Measurements from ENCODE around the gene MNAT1. TPM values are rescaled to one million over a fixed set of nuclear protein-coding genes. Genes with fewer than 3 reads are reported as not detected.
"Not testable (repeated sequence)": the region's sequence is repeated elsewhere in the genome, so short reads cannot be mapped to it uniquely, and the experiment has no call there.

Gene MNAT1
- polyA plus RNA-seq, 3 donors, result 10.6 to 28.0 (median 27.5) TPM

DNA sequence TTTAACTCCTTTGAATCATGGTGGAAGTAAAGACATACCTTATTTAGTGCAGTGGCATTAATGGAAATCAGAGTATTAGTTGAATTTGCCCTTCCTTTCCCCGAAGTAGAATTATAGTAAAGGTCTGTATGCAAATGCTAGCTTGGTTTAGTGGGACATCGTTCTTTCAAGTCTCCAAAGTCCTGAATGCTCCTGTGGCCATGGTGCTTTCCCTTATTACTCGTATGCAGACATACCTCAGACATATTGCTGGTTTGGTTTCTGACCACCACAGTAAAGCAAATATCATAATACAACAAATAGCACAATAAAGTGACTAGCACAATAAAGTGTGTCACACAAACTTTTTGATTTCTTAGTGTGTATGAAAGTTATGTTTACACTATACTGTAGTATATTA, 52.3 kb downstream of the MNAT1 start:
- 91 to 97% (median 95%) methylated on average over 3 of the region's 3 CpGs for WGBS, 3 donors
- no peak overlapping the region for H3K27ac ChIP-seq (ENCODE audit: low read depth, low read length)

DNA sequence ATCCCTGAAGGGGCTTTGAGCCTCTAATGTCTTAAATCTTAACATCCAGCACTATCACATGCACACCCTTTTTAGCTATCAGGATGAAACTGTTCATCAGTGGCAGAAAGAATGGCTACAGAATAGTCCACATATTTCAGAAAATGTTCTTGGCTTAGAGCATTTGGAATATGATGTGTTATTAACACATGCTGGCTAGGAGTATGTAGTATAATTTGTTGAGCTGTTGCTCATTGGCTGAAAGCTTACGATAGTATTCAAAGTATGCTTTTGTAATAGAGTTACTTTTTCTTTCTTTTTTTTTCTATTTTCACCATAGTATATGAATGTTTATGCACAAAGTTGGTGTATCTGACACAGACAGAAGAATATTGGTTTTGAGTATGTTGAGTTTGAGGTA, 55.1 kb downstream of the MNAT1 start:
- no peak overlapping the region for H3K27ac ChIP-seq (ENCODE audit: low read depth, low read length)
- 94 to 100% (median 97%) methylated on average over 1 of the region's 1 CpG for WGBS, 3 donors

DNA sequence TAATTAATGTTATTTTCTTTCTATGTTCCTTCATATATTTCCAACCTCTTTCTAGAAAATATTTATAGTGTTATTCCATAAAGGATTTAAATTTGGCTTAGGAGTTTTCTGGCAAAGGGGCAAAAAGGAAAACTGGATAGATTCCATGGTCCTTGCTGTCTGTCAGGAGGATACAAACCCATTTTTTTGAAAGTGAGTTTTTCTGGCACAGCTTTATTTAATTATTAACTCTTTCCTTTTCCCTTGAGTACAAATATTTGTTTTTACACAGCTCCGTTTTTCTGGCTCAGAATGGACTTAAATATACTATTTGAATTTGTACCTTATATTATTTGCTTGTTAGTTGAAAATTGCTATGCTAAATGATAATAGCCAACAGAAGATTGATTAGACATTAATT, 56.3 kb downstream of the MNAT1 start:
- WGBS, 3 donors, result 30 to 88% (median 69%) methylated on average over 1 of the region's 1 CpG
- H3K27ac ChIP-seq (ENCODE audit: low read depth, low read length), result no peak overlapping the region

DNA sequence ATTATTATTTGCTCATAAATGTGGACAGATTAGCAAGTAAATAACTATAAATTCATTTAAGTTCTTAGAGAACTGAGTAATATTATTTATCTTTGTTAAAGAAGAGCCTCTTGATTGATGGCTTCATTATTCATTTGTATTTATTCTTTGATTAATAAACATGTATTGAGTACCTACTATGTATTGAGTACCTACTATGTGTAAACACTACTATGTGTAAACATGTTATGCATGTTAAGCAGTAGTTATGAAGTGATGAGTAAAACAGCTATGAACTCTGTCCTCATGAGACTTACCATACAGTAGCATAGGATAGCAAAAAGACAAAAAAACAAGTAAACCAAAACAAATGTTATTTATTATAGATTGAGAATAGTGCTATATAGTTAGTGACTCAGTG, 61.9 kb downstream of the MNAT1 start:
- H3K27ac ChIP-seq (ENCODE audit: low read depth, low read length), result no peak overlapping the region

DNA sequence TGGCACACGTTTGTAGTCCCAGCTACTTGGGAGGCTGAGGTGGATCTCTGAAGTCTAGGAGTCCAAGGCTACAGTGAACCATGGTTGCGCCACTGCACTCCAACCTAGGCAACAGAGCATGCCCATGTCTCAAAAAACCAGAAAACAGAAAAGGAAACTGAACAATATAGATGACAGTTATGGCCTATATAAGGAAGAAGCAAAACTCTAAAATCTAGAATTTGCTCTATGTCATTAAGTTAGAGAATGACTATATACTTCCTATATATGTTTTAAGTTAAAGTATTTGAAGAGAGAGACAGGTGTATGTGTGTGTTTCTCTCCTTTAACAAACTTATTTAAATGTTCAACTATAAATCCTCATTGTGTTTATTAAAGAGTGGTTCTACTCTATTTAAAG, 65.8 kb downstream of the MNAT1 start:
- 97 to 98% (median 98%) methylated on average over 2 of the region's 2 CpGs for WGBS, 3 donors
- H3K27ac ChIP-seq (ENCODE audit: low read depth, low read length), result no peak overlapping the region

DNA sequence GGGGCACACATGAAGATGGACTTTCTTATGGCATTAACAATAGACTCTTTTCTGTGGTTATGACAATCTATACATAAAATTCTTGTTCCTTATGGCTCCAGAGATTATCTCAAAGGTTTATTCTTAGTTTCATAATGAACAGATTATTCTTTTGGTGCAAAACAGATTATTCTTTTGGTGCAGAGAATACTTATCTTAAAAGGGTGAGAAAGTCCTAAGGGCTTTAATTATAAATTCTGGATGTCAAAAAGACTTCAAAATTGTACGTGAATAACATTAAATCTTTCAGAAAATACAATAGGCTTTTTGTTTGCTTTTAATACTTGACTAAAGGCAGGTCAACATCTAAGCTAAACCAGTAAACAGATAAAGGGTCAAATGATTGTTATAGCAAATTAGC, 69.3 kb downstream of the MNAT1 start:
- 50 to 95% (median 85%) methylated on average over 1 of the region's 1 CpG for WGBS, 3 donors
- no peak overlapping the region for H3K27ac ChIP-seq (ENCODE audit: low read depth, low read length)

DNA sequence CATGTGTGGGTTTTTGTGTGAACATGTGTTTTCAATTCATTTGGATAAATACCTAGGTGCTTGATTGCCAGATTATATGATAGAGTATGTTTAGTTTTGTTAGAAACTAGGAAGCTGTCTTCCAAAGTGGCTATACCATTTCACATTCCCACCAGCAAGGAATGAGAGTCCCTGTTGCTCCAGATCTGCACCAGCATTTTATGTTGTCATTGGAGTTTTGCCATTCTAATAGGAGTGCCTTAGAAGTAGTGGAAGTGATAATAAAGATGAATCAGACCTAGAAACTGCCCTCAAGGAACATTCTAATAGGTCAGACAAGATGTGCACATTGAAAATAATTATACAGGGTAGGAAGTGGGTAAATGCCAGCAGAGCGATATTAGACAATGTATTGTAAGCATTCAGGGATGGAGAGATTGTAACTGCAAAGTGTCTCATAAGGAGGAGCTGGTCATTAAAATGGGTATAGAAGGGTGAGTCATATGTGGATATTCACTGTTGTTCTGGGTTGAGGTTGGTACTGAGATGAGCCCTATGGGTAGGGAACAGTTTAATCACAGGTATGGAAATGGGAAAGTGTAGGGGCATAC, 71.4 kb downstream of the MNAT1 start:
- H3K27ac ChIP-seq (ENCODE audit: low read depth, low read length), result no peak overlapping the region
- 97 to 100% (median 99%) methylated on average over 1 of the region's 1 CpG for WGBS, 3 donors

DNA sequence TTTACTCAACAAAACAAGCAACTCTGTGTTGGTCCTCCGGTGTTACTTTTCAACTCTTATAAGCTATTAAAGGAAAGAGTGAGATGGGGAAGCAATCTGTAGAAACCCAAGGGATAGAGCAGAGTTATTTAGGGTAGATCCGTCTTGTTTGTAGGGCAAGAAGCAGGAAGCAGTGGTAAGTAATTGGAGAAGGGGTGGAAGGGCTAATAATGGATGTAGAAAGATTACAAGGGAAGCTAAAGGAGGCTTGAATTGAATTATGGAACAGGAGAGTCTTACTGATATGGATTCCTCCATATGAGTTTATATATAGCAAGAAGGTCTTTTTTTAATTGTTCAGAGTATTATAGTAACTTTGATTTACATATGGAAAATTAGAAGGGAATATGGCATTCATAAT, 72.7 kb downstream of the MNAT1 start:
- WGBS, 3 donors, result 79 to 92% (median 83%) methylated on average over 2 of the region's 2 CpGs

DNA sequence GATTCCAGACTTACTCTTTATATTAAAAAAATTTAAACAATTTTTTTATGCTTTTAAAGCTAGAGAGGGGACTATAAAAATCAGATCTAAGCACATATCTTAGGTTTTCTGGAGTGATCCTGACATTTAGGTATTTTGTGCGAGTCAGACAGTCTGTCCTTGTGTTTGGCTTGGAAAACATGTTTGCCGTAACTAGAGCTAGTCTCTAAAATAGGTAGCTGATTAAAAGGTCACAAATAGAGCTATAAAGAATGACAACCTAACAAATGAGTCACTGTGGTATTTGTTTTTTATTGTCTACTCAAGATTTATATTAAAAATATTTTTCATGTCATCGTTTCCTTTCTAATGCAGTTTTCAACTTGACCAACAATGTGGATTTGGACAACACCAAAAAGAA, 73.4 kb downstream of the MNAT1 start:
- WGBS, 3 donors, result 98% methylated on average over 3 of the region's 3 CpGs
- H3K27ac ChIP-seq (ENCODE audit: low read depth, low read length), result no peak overlapping the region

More for the DNA sequence above, 72.7 kb downstream of the MNAT1 start:
- H3K27ac ChIP-seq (ENCODE audit: low read depth, low read length), result no peak overlapping the region

DNA sequence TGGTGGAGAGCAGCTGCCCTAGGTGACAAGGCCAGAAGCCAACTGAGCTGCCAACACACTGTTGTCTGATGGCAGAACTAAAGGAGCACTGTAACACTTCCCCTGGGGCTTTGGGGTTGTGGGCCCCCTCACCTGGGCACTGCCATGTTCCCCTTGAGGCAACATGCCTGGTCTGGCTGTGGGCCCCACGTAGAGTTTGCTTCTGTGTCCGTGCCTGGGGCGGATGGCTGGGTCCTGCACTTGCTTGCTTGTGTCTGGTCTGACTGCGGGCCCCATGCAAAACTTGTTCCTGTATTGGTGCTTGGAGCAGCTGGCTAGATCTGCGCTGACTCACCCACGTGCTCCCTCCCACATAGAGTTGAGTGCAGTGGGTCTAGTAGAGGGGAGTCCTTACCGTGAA, 78.4 kb downstream of the MNAT1 start:
- 96 to 100% (median 96%) methylated on average over 7 of the region's 7 CpGs for WGBS, 3 donors
- H3K27ac ChIP-seq (ENCODE audit: low read depth, low read length), result no peak overlapping the region

DNA sequence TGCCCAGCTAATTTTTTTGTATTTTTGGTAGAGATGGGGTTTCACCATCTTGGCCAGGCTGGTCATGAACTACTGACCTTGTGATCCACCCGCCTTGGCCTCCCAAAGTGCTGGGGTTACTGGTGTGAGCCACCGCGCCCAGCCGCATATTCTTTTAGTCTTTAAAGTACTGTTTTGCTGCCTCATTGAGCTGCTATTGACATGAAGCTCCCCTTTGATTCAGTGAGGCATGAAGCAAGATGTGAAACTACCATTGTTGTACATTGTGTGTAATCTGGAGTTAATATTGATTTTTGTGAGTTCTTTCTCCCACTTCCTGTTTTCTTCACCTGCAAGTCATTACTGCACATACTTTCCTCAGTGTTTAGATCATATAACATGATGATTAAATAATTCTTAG, 80.8 kb downstream of the MNAT1 start:
- H3K27ac ChIP-seq (ENCODE audit: low read depth, low read length), result no peak overlapping the region
- 90 to 98% (median 95%) methylated on average over 4 of the region's 4 CpGs for WGBS, 3 donors

DNA sequence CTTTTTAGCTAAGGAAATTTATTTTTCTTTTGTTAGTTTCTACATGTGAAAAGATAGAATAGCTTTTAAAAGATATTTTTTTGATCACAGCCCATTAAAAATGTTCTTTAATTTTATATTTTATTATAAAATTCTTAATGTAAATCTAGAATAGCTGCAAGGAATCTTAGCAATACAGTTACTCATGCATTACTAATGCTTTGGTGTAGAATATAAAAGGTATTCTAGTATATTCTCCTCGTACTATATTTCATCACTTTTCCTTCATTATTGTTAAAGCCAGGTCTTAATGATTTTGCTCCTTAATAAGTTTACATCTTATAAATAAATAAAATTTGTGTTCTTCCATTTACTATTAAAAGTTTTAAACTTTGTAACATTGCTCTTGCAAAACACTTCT, 82.6 kb downstream of the MNAT1 start:
- H3K27ac ChIP-seq (ENCODE audit: low read depth, low read length), result no peak overlapping the region
- 93 to 100% (median 97%) methylated on average over 1 of the region's 1 CpG for WGBS, 3 donors

DNA sequence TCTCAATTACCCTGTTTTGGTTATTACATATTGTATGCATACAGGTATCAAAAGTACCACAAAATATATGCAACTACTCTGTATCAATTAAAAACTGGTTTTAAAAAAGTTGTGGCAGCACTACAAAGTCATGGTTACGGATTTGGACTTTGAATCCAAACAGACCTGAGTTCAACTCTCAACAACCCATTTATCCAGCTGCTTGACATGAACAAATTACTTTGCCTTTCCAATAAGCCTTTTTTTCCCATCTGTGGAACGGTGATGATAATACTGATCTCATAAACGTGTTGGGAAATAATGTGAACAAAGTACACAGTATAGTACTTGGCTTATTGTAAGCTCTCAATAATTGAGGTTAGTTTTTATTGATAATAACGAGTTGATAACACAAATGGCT, 85.0 kb downstream of the MNAT1 start:
- H3K27ac ChIP-seq (ENCODE audit: low read depth, low read length), result no peak overlapping the region
- 52 to 90% (median 87%) methylated on average over 4 of the region's 4 CpGs for WGBS, 3 donors

DNA sequence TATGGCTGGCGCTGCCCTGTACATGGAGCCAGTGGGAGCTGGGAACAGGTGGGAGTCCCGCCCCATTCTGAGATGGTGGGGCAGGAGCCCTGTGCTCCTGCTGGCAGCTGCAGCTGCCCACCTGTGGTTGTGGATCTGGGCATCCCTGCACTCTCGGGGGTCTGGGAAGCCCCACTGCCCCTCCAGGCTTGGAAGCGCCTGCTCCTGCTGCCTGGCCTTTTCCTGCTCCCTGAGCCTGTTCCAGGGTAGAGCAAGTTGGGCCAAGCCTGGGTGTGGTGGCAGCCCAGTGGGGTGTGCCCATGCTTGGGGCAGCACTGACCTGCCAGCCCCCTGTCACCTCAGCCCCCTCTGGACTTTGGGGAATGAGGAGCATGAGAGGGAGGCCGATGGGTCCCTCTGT, 104.0 kb downstream of the MNAT1 start:
- H3K27ac ChIP-seq (ENCODE audit: low read depth, low read length), result no peak overlapping the region
- 93 to 98% (median 98%) methylated on average over 5 of the region's 5 CpGs for WGBS, 3 donors

DNA sequence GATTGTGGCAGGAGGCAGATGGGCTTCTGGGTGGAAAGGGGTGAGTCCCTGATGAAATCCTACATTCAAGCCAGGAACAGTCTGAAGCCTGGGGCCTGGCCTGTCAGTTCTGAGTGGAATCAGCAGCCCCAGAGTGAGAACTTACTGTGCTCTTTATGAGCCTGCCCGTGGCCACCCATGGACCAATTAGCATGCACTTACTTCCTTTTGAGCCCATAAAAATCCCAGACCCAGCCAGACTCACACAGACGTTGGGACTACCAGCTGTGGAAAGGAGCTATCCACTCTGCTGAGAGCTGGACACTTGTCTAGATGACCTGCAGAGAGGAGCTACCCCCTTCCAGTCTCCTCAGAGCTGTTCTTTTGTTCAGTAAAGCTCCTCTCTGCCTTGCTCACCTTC, 104.5 kb downstream of the MNAT1 start:
- no peak overlapping the region for H3K27ac ChIP-seq (ENCODE audit: low read depth, low read length)
- WGBS, 3 donors, result 76 to 80% (median 76%) methylated on average over 2 of the region's 2 CpGs

DNA sequence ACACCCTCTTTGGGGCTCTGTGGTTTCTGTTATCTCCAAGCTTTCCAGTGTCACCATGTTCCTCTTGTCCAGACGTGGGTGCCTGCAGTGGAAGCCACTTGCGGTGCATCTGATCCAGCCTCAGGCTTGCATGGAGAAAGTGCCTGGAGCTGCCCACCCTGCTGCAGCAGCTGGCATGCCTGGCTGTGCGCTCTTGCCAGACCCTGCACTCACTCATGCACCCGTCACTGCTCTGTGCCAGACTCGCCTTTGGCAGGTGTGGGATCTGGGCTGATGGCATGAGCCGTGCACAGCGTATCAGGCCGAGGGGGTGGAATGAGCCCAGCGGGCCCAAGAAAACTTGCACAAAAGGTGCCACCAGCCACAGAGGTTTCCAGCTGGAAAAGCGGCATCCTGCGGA, 105.1 kb downstream of the MNAT1 start:
- WGBS, 3 donors, result 97 to 98% (median 97%) methylated on average over 11 of the region's 11 CpGs
- H3K27ac ChIP-seq (ENCODE audit: low read depth, low read length), result no peak overlapping the region

DNA sequence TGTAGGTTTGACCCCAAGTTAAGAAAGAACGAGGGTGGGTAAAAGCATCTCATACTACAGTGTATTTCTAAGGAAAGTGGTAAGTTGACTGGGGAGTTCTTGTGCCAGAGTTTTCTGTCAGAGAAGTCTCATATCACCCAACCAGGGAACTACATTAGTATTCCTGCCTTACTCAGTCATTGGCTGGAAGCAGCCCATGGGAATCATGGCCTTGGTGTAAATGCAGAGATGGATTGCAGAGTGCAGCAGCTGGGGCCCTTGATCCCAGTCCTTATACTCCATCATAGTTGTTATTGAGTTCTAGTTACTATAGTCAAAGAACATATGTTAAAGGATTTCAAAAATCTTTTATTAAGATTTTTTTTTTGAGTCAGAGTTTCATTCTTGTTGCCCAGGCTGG, 105.8 kb downstream of the MNAT1 start:
- 95 to 97% (median 97%) methylated on average over 1 of the region's 1 CpG for WGBS, 3 donors
- no peak overlapping the region for H3K27ac ChIP-seq (ENCODE audit: low read depth, low read length)

DNA sequence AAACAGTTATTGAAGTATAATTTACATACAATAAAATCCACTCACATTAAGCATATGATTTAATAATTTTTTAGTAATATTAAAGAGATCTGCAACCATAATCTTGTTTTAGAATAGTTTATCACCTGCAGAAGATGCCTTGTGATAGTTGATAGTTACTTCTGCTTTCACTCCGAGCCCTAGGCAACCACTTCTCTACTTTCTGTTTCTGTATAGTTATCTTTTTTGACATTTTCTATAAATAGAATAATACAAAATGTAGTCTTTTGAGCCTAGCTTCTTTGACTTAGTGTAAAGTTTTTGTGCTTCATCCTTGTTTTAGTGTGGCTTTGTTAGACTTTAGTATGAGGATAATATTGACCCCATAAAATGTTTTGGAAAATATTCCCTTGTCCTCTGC, 111.0 kb downstream of the MNAT1 start:
- H3K27ac ChIP-seq (ENCODE audit: low read depth, low read length), result no peak overlapping the region
- 18 to 90% (median 44%) methylated on average over 1 of the region's 1 CpG for WGBS, 3 donors

DNA sequence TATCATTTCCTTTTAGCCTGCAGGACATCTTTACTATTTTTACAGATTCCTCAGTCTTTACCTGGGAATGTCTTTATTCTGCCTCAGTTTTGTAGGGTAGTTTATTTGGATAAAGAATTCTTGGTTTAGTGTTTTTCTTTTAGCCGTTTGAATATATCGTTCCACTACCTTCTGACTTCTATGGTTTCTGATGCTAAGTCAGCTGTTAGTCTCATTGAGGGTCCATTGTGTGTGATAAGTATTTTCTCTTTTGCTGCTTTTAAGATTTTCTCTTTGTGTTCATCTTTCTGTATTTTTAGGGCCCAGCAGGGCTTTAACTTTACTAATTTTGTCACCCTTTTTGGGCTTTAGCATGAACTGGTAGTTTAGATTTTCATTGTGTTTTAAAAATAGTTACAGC, 113.5 kb downstream of the MNAT1 start:
- WGBS, 3 donors, result 94 to 99% (median 97%) methylated on average over 2 of the region's 2 CpGs

DNA sequence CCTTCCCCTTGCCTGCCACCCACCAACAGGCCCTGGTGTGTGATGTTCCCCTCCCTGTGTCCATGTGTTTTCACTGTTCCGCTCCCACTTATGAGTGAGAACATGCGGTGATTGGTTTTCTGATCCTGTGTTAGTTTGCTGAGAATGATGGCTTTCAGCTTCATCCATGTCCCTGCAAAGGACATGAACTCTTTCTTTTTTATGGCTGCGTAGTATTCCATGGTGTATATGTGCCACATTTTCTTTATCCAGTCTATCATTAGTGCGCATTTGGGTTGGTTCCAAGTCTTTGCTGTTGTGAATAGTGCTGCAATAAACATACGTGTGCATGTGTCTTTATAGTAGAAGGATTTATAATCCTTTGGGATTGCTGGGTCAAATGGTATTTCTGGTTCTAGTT, 117.1 kb downstream of the MNAT1 start:
- not testable (repeated sequence) for H3K27ac ChIP-seq (ENCODE audit: low read depth, low read length)
- 96 to 98% (median 98%) methylated on average over 5 of the region's 5 CpGs for WGBS, 3 donors

More for the DNA sequence above, 113.5 kb downstream of the MNAT1 start:
- no peak overlapping the region for H3K27ac ChIP-seq (ENCODE audit: low read depth, low read length)

DNA sequence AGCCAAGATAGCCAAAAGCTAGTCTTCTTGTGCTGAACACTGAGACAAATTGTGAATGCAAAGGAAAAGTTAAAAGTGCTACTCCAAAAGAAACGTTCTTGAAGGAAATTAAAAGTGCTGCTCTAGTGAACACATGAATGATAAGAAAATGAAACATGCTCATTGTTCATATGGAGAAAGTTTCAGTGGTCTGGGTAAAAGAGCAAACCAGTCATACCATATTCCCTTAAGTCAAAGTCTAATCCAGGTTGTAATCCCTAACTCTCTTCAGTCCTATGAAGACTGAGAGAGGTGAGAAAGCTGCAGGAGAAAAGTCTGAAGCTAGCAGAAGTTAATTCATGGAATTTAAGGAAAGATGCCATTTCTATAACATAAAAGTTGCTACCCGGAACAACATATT, 121.5 kb downstream of the MNAT1 start:
- no peak overlapping the region for H3K27ac ChIP-seq (ENCODE audit: low read depth, low read length)

More for the DNA sequence above, 121.5 kb downstream of the MNAT1 start:
- 86 to 89% (median 86%) methylated on average over 2 of the region's 2 CpGs for WGBS, 3 donors

All from adipose tissue (tissue), 3 donors.